Left lung (tissue), 10 donors: ENCODE data around the gene KCNS3. TPM values are rescaled to one million over a fixed set of nuclear protein-coding genes. Genes with fewer than 3 reads are reported as not detected.

Experiments used
- ATAC-seq: fragments of 200-7000 bp; cut with Tn5 transposase; one replicate; pipeline ENCODE4 v1.9.1; 2020; ENCODE audit warnings: moderate library complexity
- DNase-seq, 4 donors: peaks; one replicate each; pipeline ENCODE4 v3.0.0-alpha.2; 2013 to 2020
- H3K27ac ChIP-seq, 2 donors: fragments of 200-600 bp; sonication (generic) in 1 of 2; one replicate each; pipeline versions ENCODE4 v1.5.0 to v1.8.0; 2020 to 2021
- H3K27me3 ChIP-seq, 2 donors: fragments of 200-600 bp; sonication (generic) in 1 of 2; one replicate each; pipeline versions ENCODE4 v1.5.0 to v1.8.0; 2020 to 2021
- H3K36me3 ChIP-seq, 2 donors: fragments of 200-600 bp; sonication (generic) in 1 of 2; one replicate each; pipeline versions ENCODE4 v1.5.0 to v1.8.0; 2020 to 2021
- H3K4me1 ChIP-seq, 2 donors: fragments of 200-600 bp; one replicate each; pipeline ENCODE4 v1.8.0; 2021
- H3K4me3 ChIP-seq, 2 donors: fragments of 200-600 bp; sonication (generic) in 1 of 2; one replicate each; pipeline versions ENCODE4 v1.5.0 to v1.8.0; 2020 to 2021; ENCODE audit warnings: mild to moderate bottlenecking in 1 of 2
- H3K9me3 ChIP-seq, 2 donors: fragments of 200-600 bp; sonication (generic) in 1 of 2; one replicate each; pipeline versions ENCODE4 v1.5.0 to v1.8.0; 2020 to 2021
- CTCF ChIP-seq, 2 donors: fragments of 200-600 bp; sonication (generic) in 1 of 2; IDR thresholded peaks; one replicate each; pipeline versions ENCODE4 v1.5.0 to v1.8.0; 2021; ENCODE audit warnings: antibody characterized with exemption in 2 of 2
- intact Hi-C, 2 donors: fragments of 100-400 bp; cut with DNase I; formaldehyde crosslinking; loops; one replicate each; pipeline versions ENCODE4 v1.11.2 to v1.14.2; 2022
- polyA plus RNA-seq, 6 donors: library from polyadenylated mRNA; unstranded; fragments of 120-200 nt; gene quantifications; one replicate each; pipeline ENCODE4 v1.2.1, GENCODE V29; 2013; ENCODE audit not compliant: insufficient read length in 6 of 6
- total RNA-seq, 2 donors: library from RNA; stranded (reverse); fragmentation: NEBNext Ultra II Directional; extraction: Animal tissue kit (Norgen Biotek cat#: 25700); gene quantifications; one replicate each; pipeline ENCODE4 v1.2.1, GENCODE V29; 2021
- donor health status: DM: no; HTN: yes; CAD: no.
- donor health status: DM: no; HTN: no; CAD: no.

The KCNS3 gene
- total and polyA plus RNA-seq, 8 donors: 23.0 to 48.2 (median 31.0) TPM

- no peak for DNase-seq
- Histone ChIP-seq H3K4me3 (no peak overlapping the region), H3K27me3 (no peaks in the 10 kb centered on the region), H3K27ac (no peak overlapping the region), H3K4me1 (no peaks in the 10 kb centered on the region), H3K36me3 (no peaks in the 10 kb centered on the region), H3K9me3 (no peaks in the 10 kb centered on the region)
- intact Hi-C loops: loop anchor here in 1 of 2 donors (10.0 kb wide), 2 partner anchors 317 to 517 kb away; no protein-coding TSS in a partner anchor
- no peak for ATAC-seq
- TF ChIP-seq CTCF (IDR thresholded peaks at IDR 0.05): no peak
These were observed 20.4 kb upstream of the KCNS3 start for GRCh38 chr2:17858064-17858463.

GRCh38 chr2:17863539-17863938 is 14.9 kb upstream of the KCNS3 start:
- H3K4me1 ChIP-seq: no peaks in the 10 kb centered on the region
- H3K9me3 ChIP-seq: no peaks in the 10 kb centered on the region
- no peaks in the 10 kb centered on the region for H3K36me3 ChIP-seq
- H3K4me3 ChIP-seq: no peak overlapping the region
- intact Hi-C loops: no loop called here
- no peaks in the 10 kb centered on the region for H3K27me3 ChIP-seq
- no peak for TF ChIP-seq CTCF (IDR thresholded peaks at IDR 0.05)
- ATAC-seq: no peak
- no peak overlapping the region for H3K27ac ChIP-seq
- DNase-seq: no peak

- Histone ChIP-seq H3K9me3 (no peaks in the 10 kb centered on the region), H3K27me3 (no peaks in the 10 kb centered on the region), H3K4me1 (no peaks in the 10 kb centered on the region), H3K36me3 (no peaks in the 10 kb centered on the region), H3K27ac (no peak overlapping the region), H3K4me3 (no peak overlapping the region)
- ATAC-seq: no peak
- no peak for TF ChIP-seq CTCF (IDR thresholded peaks at IDR 0.05)
- no peak for DNase-seq
- intact Hi-C loops: no loop called here
These were observed 13.8 kb upstream of the KCNS3 start for GRCh38 chr2:17864676-17865075.

GRCh38 chr2:17867133-17867532 is 11.3 kb upstream of the KCNS3 start:
- Histone ChIP-seq H3K36me3 (no peaks in the 10 kb centered on the region), H3K27ac (no peak overlapping the region), H3K4me1 (no peaks in the 10 kb centered on the region), H3K27me3 (no peaks in the 10 kb centered on the region), H3K9me3 (no peaks in the 10 kb centered on the region), H3K4me3 (no peak overlapping the region)
- TF ChIP-seq CTCF (IDR thresholded peaks at IDR 0.05): no peak
- ATAC-seq: peak; percentile 69
- intact Hi-C loops: no loop called here
- DNase-seq: no peak

GRCh38 chr2:17869128-17869527 is 9.3 kb upstream of the KCNS3 start:
- ATAC-seq (no peak), DNase-seq (no peak)
- Histone ChIP-seq H3K27me3 (no peaks in the 10 kb centered on the region), H3K27ac (no peak overlapping the region), H3K4me1 (no peaks in the 10 kb centered on the region), H3K4me3 (no peak overlapping the region), H3K9me3 (no peaks in the 10 kb centered on the region), H3K36me3 (no peaks in the 10 kb centered on the region)
- intact Hi-C loops: no loop called here
- no peak for TF ChIP-seq CTCF (IDR thresholded peaks at IDR 0.05)
